Spleen (tissue), 11 donors: ENCODE results near the gene CIB4. TPM values are rescaled to one million over a fixed set of nuclear protein-coding genes. Genes with fewer than 3 reads are reported as not detected.

Source experiments
- DNase-seq: peaks from one replicate; pipeline ENCODE4 v3.0.0-alpha.2; 2020
- H3K27ac ChIP-seq, 8 donors: fragments of 200-600 bp; sonication (generic) in 7 of 8; 1 replicate in 4 of 8; 2 replicates in 4 of 8; pipeline versions ENCODE4 v1.5.0 to v1.8.0; 2016 to 2021; ENCODE audit warnings: inconsistent platforms in 4 of 8, mild to moderate bottlenecking in 4 of 8, moderate library complexity in 1 of 8
- H3K27me3 ChIP-seq, 7 donors: fragments of 200-600 bp; sonication (generic) in 6 of 7; replicated peaks in 1 of 7; 1 replicate in 4 of 7; 2 replicates in 3 of 7; pipeline versions ENCODE4 v1.5.0 to v1.8.0; 2016 to 2021; ENCODE audit warnings: inconsistent platforms in 3 of 7, mild to moderate bottlenecking in 1 of 7
- H3K36me3 ChIP-seq, 6 donors: fragments of 200-600 bp; sonication (generic) in 5 of 6; 1 replicate in 4 of 6; 2 replicates in 2 of 6; pipeline versions ENCODE4 v1.5.0 to v1.8.0; 2016 to 2021; ENCODE audit warnings: inconsistent platforms in 2 of 6
- H3K4me1 ChIP-seq, 6 donors: fragments of 200-600 bp; sonication (generic) in 5 of 6; 1 replicate in 3 of 6; 2 replicates in 3 of 6; pipeline versions ENCODE4 v1.5.0 to v1.8.0; 2016 to 2021; ENCODE audit warnings: inconsistent platforms in 3 of 6
- H3K4me3 ChIP-seq, 8 donors: fragments of 200-600 bp; sonication (generic) in 7 of 8; 1 replicate in 4 of 8; 2 replicates in 4 of 8; pipeline versions ENCODE4 v1.5.0 to v1.8.0; 2016 to 2021; ENCODE audit warnings: inconsistent platforms in 4 of 8, mild to moderate bottlenecking in 4 of 8, moderate library complexity in 2 of 8
- H3K9me3 ChIP-seq, 8 donors: fragments of 200-600 bp; sonication (generic) in 7 of 8; 1 replicate in 4 of 8; 2 replicates in 4 of 8; pipeline versions ENCODE4 v1.5.0 to v1.8.0; 2016 to 2021; ENCODE audit warnings: inconsistent platforms in 4 of 8
- POLR2A ChIP-seq, 3 donors: fragments of 450-650 bp; IDR thresholded peaks; one replicate each; pipeline ENCODE4 v1.5.1; 2017; ENCODE audit warnings: antibody characterized with exemption in 3 of 3, mild to moderate bottlenecking in 1 of 3
- POLR2AphosphoS5 ChIP-seq, 3 donors: sonication (generic); formaldehyde crosslinking; IDR thresholded peaks; one replicate each; pipeline ENCODE4 v1.5.1; 2017; ENCODE audit warnings: antibody characterized with exemption in 3 of 3
- WGBS, 5 donors: extraction: QIAGEN DNeasy Blood & Tissue Kit in 3 of 5; methylation state at CpG; one replicate each; pipeline versions ENCODE4 v1.1.5 to v1.1.7; 2013 to 2018; 5-methylcytosine and 5-hydroxymethylcytosine counted together
- intact Hi-C: fragments of 100-400 bp; cut with DNase I; formaldehyde crosslinking; loops from one replicate; pipeline ENCODE4 v1.15.0; 2023; ENCODE audit warnings: low total_unique reads
- polyA plus RNA-seq, 3 donors: library from polyadenylated mRNA; stranded (reverse); fragments of 200-250 nt; gene quantifications; one replicate each; pipeline ENCODE4 v1.2.1, GENCODE V29; 2013
- total RNA-seq, 7 donors: library from RNA; depleted of rRNA in 3 of 7; stranded (reverse); fragments of >200 nt in 3 of 7; fragmentation: NEBNext Ultra II Directional in 4 of 7; extraction: Animal tissue kit (Norgen Biotek cat#: 25700) in 4 of 7; gene quantifications; one replicate each; pipeline versions ENCODE4 v1.1.0 to v1.2.1, GENCODE V29; 2016 to 2021
- TF ChIP-seq, protein P1 (sequence below), 11 experiments: fragments of 200-600 bp in 7 of 11; fragments of 450-650 bp in 4 of 11; sonication (generic) in 4 of 11; IDR thresholded peaks in 8 of 11; conservative IDR thresholded peaks in 3 of 11; 1 replicate in 7 of 11; 2 replicates in 4 of 11; pipeline versions ENCODE4 v1.4.0 to v1.8.0; 2016 to 2021; ENCODE audit warnings: antibody characterized with exemption in 11 of 11, inconsistent platforms in 4 of 11, mild to moderate bottlenecking in 1 of 11
- donor health status: healthy with polysubstance abuse.
- donor health status: DM: no; HTN: no; CAD: no; lungs with moderate emphysema.
- donor health status: DM: no; HTN: no; CAD: no.
- donor health status: Bipolar disorder and iron deficiency.
- donor health status: healthy.
- donor health status: DM: no; HTN: no; CAD: no.
- donor health status: DM: yes; HTN: yes; CAD: no.

Gene CIB4
- total and polyA plus RNA-seq, 10 donors: not detected

DNA sequence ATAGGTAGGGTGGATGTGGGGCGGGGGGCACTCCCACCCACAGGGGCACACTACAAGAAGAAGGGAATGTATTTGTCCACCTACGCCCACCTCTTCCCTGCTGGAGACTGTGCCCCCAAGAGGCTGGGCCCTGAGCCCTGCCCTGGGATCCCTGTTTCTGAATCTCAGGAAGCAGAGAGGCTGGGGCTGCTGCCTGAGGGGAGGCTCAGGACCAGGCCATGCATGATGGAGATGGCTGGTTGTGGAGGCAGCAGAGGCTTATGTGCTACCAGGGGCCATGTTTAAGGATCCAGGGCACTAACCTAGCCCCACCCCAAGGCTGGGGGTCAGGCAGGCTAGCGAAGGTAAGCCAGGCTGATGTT is 82.1 kb downstream of the CIB4 start:
- Histone ChIP-seq H3K9me3 (no peaks in the 10 kb centered on the region), H3K27me3 (peaks cover 6 to 86% (median 32%) of the 10 kb centered on the region in 7 donors), H3K36me3 (no peaks in the 10 kb centered on the region), H3K4me1 (peaks cover 0 to 18% (median 12%) of the 10 kb centered on the region in 6 donors), H3K4me3 (no peak overlapping the region), H3K27ac (no peak overlapping the region)
- TF ChIP-seq, protein P1, sequence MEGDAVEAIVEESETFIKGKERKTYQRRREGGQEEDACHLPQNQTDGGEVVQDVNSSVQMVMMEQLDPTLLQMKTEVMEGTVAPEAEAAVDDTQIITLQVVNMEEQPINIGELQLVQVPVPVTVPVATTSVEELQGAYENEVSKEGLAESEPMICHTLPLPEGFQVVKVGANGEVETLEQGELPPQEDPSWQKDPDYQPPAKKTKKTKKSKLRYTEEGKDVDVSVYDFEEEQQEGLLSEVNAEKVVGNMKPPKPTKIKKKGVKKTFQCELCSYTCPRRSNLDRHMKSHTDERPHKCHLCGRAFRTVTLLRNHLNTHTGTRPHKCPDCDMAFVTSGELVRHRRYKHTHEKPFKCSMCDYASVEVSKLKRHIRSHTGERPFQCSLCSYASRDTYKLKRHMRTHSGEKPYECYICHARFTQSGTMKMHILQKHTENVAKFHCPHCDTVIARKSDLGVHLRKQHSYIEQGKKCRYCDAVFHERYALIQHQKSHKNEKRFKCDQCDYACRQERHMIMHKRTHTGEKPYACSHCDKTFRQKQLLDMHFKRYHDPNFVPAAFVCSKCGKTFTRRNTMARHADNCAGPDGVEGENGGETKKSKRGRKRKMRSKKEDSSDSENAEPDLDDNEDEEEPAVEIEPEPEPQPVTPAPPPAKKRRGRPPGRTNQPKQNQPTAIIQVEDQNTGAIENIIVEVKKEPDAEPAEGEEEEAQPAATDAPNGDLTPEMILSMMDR (IDR thresholded peaks at IDR 0.05 in 8 of 11, conservative IDR thresholded peaks at IDR 0.05 in 3 of 11): no peak
- no peak for TF ChIP-seq POLR2AphosphoS5 (IDR thresholded peaks at IDR 0.05)
- no peak for TF ChIP-seq POLR2A (IDR thresholded peaks at IDR 0.05)
- 70 to 90% (median 88%) methylated on average over 3 of the region's 3 CpGs for WGBS, 5 donors
- intact Hi-C loops: no loop called here
- peak; percentile 43 for DNase-seq

DNA sequence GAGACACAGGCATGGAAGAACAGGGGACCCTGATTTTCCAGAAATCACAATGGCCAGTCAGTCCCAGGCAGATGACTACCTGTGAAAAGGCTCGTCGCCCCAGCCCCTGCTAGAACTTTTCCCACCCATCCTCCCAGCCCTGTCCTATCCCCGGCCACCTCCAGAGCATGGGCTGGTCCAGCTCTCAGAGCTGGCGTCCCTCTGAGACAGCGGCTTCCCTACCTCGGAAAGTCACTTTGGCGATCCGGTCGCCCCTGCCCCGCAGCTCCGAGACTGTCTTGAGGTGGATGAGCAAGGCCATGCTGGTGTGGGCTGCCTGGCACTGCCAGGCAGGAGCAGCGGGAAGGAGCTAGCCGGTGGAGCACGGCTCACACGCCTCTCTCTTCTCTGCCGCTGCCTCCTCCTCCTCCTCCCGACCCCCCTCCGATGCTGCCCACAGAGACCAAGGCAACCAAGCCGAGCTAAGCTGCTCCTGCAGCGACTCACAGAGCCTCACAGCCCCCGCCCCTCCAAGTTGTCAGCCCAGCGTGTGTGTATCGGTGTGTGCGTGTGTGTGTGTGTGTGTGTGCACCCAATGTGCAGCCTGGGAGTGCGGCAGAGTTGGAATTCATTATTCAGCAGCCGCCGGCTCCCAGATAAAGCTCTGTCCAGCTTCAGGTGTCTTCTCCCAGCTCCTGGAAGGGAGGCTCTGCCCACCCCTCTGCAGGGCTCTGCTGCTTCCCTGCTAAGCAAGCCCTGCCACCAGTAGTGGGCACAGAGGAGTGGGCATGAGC is 82.7 kb downstream of the CIB4 start:
- intact Hi-C loops: no loop called here
- H3K36me3 ChIP-seq: no peaks in the 10 kb centered on the region
- peaks cover 0 to 18% (median 12%) of the 10 kb centered on the region in 6 donors for H3K4me1 ChIP-seq
- TF ChIP-seq POLR2A (IDR thresholded peaks at IDR 0.05): no peak
- TF ChIP-seq, protein P1 (IDR thresholded peaks at IDR 0.05 in 8 of 11, conservative IDR thresholded peaks at IDR 0.05 in 3 of 11): no peak
- no peak for TF ChIP-seq POLR2AphosphoS5 (IDR thresholded peaks at IDR 0.05)
- DNase-seq: peak; percentile 62
- no peaks in the 10 kb centered on the region for H3K9me3 ChIP-seq
- H3K27me3 ChIP-seq: peaks cover 6 to 81% (median 32%) of the 10 kb centered on the region in 7 donors
- H3K4me3 ChIP-seq: no peak overlapping the region
- no peak overlapping the region for H3K27ac ChIP-seq
- WGBS, 5 donors: 36 to 46% (median 40%) methylated on average over 17 to 27 of the region's 27 CpGs

DNA sequence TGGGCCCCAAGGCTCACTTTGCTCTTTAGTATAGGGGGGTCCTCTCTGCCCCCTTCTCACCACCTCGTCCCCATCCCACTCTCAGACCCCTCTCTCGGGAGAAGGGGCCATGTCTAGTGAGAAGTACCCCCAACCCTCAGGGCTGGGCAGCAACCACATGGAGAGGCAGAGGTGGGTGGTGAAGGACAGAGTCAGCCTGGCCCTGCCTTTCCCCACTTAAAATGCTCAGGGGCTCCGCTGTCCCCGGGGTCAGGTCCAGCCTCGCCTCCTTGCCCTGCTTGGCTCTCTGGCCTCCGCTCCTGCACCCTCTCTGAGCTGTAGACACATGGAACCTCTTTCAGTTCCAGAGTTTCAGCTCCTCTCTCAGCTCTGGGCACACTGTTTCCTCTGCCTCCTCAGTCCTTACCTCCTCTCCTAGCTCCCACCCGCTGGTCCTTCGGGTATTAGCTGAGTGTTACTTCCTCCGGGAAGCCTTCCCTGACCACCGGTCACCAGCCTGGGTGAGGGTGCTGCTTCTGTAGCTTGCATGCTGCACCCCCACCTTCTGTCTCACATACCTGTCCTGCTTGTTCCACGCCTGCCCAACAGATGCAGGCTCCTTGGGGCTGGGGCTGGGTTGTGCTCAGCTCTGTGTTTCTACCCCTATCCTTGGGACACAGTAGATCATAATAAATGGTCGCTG is 83.8 kb downstream of the CIB4 start:
- intact Hi-C loops: no loop called here
- WGBS, 5 donors: 80 to 87% (median 86%) methylated on average over 12 of the region's 12 CpGs

More for the DNA sequence above, 83.8 kb downstream of the CIB4 start:
- peaks cover 0 to 8% (median 5%) of the 10 kb centered on the region in 6 donors for H3K4me1 ChIP-seq
- no peak overlapping the region for H3K27ac ChIP-seq
- H3K4me3 ChIP-seq: no peak overlapping the region
- no peaks in the 10 kb centered on the region for H3K36me3 ChIP-seq
- peaks cover 5 to 70% (median 28%) of the 10 kb centered on the region in 7 donors for H3K27me3 ChIP-seq
- DNase-seq: peak; percentile 44
- TF ChIP-seq, protein P1 (IDR thresholded peaks at IDR 0.05 in 8 of 11, conservative IDR thresholded peaks at IDR 0.05 in 3 of 11): no peak
- TF ChIP-seq POLR2A (IDR thresholded peaks at IDR 0.05) (no peak), POLR2AphosphoS5 (IDR thresholded peaks at IDR 0.05) (no peak)
- no peaks in the 10 kb centered on the region for H3K9me3 ChIP-seq
